CD4-positive, alpha-beta T cell treated with Interleukin-4 for 4 hours (primary cell): ENCODE measurements around the gene RSPRY1.

Experiments used
- DNase-seq: peaks from one replicate; pipeline ENCODE4 v3.0.0-alpha.2; 2020

RSPRY1 gene

GRCh38 chr16:57152096-57153093, 33.7 kb upstream of the RSPRY1 start:
- DNase-seq, result no peak

DNA sequence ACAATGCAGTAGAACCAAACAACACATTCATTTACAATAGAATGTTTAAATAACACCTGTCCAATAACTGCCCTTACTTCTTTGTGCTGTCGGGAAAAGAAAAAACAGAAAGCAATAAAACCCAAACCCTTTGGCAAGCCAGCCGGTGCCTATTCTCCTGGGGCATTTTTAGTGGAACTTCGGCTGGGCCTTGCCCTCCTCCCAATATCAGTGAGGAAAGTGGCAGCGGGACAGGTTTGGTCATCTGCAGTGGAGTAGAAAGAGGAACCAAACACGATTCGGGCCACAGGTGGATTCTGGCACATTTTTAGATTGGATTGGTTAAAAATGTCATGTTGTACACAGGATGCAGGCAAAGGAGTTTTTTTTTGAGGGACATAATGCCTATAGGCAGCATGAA, 32.3 kb upstream of the RSPRY1 start:
- DNase-seq, result no peak

DNA sequence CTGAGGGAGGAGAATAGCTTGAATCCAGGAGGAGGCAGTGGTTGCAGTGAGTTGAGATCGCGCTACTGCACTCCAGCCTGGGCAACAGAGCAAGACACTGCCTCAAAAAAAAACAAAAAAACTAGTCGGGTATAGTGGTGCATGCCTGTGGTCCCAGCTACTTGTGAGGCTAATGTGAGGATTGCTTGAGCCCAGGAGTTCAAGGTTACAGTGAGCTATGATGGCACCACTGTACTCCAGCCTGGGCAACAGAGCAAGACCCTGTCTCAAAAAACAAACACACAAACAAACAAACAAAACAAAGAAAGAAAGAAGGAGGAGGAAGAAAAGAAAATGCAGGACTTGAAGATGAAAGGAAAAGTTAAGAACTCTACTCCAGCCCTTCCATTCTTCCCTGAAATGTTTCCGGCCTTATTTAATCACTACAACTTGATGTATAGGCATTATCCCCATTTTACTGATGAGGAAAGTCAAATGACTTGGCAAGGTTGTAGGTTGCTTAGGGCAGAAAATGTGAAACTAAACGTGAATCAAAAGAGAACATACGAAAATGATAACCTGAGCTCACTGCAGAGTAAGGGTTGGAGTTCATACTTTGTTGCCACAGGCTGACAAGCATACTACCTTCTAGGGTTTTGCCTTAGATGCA, 30.3 kb upstream of the RSPRY1 start:
- no peak for DNase-seq

DNA sequence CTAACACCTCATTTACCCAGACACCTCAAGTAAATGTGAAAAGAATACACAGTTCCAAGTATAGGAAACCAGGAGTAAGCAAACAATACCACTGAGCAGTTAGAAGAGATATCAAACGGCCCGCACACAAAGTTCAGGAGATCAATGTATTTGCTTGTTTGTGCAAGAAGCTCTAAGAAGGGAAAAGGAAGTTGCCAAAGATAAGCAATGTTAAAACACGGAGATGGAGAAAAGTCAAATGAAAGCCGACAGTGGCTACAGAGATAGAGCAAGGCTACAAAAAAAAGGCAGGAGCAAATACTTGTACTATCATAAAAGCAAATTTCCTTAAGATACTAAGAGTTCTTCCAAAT, 29.8 kb upstream of the RSPRY1 start:
- DNase-seq, result no peak

- DNase-seq, result no peak
Observed at GRCh38 chr16:57157533-57157932, 28.6 kb upstream of the RSPRY1 start.

- DNase-seq, result no peak
Observed at GRCh38 chr16:57159447-57159846, 26.7 kb upstream of the RSPRY1 start.

GRCh38 chr16:57163842-57164241, 22.3 kb upstream of the RSPRY1 start:
- no peak for DNase-seq

DNA sequence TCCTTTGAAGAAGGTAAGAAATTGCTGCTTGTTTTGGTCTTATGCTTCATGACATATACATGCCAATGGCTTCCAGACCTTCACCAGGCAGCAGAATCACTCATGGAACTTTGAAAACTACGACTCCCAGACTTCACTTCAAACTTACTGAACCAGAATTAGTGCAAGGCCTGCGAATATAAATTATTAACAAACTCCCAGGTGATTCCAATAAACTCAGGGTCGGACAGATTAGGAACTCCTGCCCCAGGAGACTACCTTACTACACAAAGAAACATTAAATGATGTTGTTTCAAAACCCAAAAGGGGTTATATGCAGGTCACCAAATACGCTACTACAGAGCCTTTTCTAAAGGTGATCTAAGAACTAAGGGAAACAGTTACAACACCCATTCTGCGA, 20.6 kb upstream of the RSPRY1 start:
- DNase-seq, result no peak

- DNase-seq, result no peak
Observed at GRCh38 chr16:57165938-57166337, 20.2 kb upstream of the RSPRY1 start.

GRCh38 chr16:57166451-57166850, 19.7 kb upstream of the RSPRY1 start:
- DNase-seq, result no peak

- DNase-seq, result no peak
Observed at GRCh38 chr16:57166951-57167350, 19.2 kb upstream of the RSPRY1 start.

GRCh38 chr16:57167538-57167937, 18.6 kb upstream of the RSPRY1 start:
- no peak for DNase-seq

DNA sequence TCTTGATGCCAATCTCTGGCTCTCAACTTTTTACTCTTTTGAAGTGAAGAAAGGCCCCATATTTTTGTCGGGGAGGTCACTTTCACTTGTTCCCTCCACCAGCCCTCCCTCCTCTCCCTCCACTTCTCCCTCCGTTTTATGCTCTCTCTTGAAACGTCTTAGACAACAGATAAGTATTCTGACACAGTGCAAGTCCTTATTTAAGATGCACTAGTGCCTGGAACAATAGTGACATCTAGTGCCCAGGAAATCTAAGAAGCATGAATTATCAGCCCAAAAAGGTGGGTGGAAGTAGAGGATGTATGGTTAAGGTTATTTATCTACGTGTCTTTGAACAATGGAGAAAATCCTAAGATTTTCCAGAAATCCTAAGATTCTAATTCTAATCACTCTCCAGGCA, 18.2 kb upstream of the RSPRY1 start:
- DNase-seq, result peak; percentile 73

GRCh38 chr16:57169327-57169726, 16.8 kb upstream of the RSPRY1 start:
- no peak for DNase-seq

GRCh38 chr16:57172721-57173290, 13.3 kb upstream of the RSPRY1 start:
- no peak for DNase-seq

GRCh38 chr16:57175896-57176295, 10.2 kb upstream of the RSPRY1 start:
- DNase-seq, result no peak

DNA sequence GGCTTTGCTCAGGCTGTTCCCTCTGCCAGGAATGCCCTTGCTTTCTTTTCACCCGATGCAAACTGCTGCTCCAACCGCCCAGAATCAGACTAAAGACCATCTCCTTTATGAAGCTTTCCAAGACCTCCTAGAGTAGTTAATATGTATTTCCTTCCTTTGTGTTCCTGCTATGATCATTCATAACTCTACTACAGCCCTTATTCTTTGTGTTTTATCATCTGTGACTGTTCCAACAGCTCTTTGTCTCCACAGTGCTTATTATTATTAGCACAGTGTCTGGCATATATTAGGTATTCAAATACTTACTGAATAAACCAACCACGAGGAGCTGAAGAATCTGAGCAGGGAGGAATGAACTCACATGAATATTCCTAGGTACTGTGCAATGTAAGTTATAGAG, 7.9 kb upstream of the RSPRY1 start:
- DNase-seq, result no peak

GRCh38 chr16:57178793-57179212, 7.3 kb upstream of the RSPRY1 start:
- no peak for DNase-seq

DNA sequence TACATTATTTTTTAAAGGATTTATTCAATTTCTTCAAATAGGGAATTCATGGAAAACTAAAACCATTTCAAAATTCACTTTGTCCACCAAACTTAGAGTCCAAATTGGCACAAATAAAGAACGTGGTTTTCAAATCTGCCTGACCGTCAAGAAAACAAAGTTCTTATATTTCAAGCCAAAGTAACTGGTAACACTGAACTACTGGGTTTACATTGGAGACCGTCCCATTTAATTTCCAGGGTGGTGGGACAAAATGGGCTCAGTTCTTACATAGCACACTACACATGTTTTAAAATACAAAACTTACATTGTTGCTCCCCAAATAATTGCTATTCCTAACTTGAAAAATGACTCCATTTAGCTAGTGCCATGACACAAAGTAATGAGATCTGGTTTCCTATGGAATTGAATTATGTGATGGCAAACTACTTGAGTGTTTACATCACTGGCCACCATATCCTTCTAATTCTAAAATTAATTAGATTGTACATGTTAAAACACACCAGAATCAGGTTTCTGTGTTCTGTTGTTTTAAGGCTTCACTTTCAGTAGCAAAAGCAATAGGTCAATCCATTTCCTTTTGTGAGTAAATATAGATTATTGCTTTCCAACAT, 6.8 kb upstream of the RSPRY1 start:
- no peak for DNase-seq

DNA sequence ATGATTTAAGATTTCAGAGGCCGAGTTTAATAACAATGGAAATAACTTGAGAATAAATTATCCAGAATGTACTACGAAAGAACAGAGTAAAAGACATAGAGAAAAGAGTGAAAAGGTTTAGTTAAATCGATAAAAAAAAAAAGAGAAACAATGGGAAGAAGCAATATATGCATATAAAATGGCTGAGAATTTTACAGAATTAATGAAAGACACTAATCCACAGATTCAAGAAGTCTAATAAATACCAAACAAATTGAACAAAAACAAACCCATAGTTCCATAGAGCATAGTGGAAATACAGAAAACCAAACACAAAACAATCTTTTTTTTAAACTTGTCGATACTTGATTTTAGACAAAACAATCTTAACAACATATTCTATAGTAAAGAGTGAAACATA, 2.0 kb upstream of the RSPRY1 start:
- no peak for DNase-seq

DNA sequence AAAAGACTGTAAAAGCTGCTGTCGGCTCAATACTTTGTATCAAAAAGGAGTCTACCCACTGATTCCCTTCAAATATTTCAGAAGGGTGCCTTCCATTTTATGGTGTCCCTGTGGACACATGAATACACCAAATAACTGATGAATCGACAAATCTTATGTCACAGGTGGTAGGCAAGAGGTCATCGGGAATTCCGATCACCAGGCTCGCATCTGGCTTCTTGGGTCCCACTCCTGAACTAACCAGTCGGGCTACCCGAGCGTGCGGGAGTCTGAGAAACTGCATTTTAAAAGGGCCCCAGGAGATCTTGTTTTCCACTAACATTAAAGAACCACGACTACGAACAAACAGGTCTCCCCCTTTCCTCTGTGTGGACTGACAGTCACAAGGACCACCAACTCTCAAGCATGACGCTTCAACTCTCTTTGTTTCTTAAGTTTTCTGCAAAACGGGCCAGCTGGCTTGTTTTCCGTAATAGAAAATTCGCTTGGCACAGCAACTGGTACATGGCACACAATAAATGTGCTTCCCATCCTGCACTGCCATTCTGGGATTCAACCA, 1.2 kb upstream of the RSPRY1 start:
- DNase-seq, result no peak

GRCh38 chr16:57185446-57185944, 634 bp upstream of the RSPRY1 start:
- peak; percentile 24 for DNase-seq
